HG03159 (cell line): ENCODE results near the gene ARL15.
"Not testable (repeated sequence)": the region's sequence is repeated elsewhere in the genome, so short reads cannot be mapped to it uniquely, and the experiment has no call there.

Experiments used
- ATAC-seq: cut with Tn5 transposase; IDR thresholded peaks from one replicate; pipeline ENCODE4 v1.9.1; 2021; ENCODE audit warnings: mild to moderate bottlenecking, moderate library complexity; ENCODE audit not compliant: unreplicated experiment

Gene ARL15

DNA sequence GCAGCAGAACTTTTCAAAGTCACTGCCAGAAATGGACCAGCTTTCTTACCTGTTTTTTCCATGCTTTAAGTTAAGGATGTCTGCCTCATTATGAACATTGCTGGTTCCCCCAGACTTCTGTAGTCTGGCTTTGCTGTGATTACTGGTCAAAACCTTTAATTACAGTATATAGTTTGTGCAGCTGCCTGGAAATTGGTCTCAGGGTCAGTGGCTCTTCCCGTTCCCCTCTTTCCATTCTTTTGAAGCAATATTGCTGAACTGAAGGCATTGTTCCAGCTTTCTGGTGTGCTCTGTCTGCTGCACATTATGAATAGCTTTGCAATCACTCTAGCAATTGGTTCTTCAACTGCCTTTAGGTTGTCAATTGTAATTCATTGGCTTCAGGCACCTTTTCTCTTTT, 206.5 kb downstream of the ARL15 start:
- no peak for ATAC-seq

DNA sequence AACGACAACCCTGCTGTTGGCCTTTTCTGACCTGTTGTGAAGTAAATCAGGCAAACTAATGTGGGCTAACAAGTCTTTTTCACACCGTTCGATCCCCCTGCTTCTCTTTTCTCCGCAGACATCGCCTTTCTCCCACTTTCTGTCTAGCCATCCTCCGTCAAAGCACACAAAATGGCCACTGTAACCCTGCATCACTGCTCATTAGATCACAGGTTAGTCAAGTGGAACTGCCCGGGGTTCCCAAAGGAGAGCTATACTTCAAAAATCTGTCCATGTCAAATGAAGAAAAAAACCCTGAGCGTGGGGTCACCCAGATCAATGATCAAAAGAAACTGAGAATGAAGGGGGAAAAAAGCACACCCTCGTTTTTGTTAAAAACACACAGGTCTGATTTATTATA, 212.1 kb downstream of the ARL15 start:
- ATAC-seq = no peak

- no peak for ATAC-seq
Measured at GRCh38 chr5:54095969-54096368, 214.4 kb downstream of the ARL15 start.

DNA sequence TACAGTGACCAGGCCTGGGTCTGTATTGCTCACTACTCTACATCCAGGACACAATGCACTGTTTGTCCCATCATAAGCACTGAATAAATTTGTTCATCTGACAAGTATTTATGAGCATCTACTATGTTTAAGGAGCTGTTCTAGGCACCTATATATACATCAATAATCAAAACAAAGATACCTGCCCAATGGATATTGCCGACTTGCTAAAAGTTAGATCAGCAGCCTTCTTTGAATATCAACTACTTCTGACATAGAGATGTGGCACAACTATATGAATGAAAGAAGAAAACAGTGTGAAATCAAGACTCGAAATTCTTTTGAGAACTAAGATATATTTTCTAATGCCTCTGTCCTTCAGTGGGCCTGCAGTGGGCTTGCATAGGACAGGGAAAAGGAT, 215.7 kb downstream of the ARL15 start:
- ATAC-seq = no peak

- no peak for ATAC-seq
Measured at GRCh38 chr5:54093861-54094260, 216.5 kb downstream of the ARL15 start.

- ATAC-seq = no peak
Measured at GRCh38 chr5:54093081-54093492, 217.3 kb downstream of the ARL15 start.

DNA sequence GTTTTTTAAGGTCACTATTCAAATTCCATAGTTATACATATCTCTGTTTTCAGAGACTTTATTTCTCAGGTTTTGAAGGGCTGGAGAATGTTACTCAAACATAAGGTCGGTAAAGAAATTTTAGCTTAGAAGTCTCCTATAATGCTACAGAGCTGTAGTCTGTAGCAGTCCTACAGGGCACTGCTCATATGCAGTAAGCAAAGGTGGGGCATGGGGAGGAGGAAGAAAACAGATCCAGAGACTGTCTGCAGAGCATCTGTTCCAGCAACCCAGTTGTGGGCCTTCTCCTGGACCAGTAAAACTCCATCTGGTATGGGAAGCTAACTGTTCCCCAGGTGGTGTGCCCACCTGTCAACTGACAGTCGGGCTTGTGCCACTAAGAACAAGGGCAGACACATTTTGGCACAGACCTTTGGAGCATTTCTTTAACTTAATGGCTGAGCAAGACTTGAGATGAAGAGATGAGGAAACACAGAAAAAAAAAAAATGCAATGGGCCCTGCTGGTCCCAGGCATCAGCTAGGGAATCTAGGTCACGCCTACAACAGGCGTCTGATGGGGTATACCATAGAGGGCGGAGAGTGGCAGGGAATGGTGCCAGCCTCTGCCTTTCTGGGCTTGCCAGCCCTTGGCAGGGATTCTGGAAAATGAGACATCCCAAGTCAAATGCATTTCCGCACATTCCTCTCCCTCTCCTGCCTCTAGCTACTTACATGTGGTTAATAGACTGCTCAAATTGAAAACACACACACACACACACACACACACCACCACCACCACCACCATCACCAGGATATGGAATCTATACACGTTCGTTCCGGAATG, 218.9 kb downstream of the ARL15 start:
- ATAC-seq = no peak

DNA sequence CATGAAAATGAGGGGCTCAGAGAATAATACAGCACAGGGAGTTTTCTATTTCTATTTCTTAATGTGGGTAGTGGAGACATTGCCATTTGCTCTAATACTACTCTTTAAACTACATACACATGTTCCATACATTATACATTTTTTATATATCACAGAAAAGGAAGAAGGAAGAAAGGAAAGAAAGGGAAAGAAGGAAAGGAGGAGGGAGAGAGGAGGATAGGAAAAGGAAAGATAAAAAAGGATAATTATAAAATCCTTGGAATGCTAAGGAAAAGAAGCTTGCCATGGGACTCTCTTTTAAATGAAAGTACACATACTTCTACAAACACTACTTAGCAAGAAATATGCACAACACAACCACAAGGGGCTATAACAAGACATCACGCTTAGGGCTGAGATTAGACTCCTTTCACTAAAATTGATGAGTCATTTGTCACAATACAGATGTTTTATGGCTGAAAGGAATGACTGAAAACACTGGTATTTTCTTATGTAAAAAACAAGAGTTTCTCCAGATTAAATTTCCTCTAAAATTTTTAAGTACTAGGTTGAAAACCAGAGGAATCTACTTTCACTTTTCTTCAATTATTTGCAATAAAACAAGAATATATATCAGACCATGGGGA, 219.8 kb downstream of the ARL15 start:
- ATAC-seq = no peak

GRCh38 chr5:54088081-54088480, 222.3 kb downstream of the ARL15 start:
- no peak for ATAC-seq

DNA sequence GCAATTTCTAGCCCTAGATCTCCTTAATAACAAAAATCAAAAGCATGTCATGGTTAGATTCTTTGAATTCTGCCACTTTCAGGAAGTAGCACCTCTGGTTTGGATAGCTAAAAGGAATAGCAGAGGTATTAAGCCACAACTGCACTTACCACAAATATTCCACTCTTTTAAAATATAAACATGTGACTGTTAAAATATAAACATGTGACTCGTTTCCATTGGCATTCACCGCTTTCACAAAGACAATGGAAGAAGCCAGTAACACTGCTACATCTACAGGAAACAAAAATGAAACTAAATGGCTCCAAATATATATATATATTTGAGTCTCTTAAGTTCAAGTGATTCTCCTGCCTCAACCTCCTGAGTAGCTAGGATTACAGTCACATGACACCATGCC, 222.9 kb downstream of the ARL15 start:
- ATAC-seq = no peak

DNA sequence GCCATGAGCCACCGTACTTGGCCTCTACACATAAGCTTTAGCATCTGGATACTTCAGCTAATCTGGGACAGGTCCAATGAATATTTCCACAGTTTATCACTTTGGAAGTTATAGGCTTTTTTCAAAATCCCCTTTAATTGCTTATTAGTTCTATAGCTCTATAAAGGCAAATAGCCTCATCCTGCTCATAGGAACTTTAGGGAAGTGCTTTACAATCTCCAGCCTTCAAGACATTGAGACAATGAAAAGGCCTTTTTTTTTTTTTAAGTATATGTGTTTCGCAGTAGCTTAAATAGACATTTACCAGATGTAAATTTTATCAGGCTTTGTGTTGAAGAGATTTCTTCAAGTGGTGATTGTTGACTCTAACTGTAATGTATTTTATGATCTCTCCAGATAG, 224.2 kb downstream of the ARL15 start:
- ATAC-seq = no peak

- ATAC-seq = no peak
Measured at GRCh38 chr5:54084696-54085095, 225.7 kb downstream of the ARL15 start.

DNA sequence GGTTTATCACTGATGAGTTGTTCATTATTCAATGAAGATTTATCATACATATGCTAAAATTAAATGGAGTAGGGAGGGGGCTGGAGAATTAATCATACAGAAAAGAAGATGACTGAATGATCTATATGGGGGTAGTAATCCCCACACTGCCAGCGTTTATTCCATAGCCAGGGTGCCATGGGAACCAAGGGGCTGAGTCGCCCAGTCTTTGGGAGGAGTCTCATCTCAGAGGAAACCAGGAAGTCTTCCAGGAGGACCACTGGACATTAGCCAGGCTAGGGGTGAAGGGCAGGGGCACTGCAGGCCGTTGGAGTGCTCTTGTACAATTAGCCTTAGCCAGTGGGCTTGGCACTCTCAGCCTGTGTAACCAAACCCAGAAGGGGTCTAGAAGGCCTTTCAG, 226.5 kb downstream of the ARL15 start:
- no peak for ATAC-seq

DNA sequence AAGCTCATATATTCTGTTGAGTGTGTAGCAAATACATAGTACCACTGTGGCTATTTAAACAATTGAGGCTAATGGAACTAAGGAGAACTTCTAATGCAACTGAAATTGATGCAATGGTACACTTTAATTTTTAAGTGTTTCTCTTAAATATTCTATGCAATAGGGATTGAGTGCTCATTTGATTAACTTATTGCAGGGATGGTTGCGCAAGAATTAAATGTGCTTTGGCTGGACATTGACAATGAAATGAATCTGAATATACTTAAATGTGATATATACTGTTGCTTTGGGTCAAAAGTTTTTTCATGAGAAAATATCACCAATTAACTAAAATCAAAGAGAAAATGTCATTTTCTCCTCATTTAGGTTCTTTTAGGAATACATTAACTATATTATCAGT, 227.1 kb downstream of the ARL15 start:
- no peak for ATAC-seq

GRCh38 chr5:54081415-54081814, 229.0 kb downstream of the ARL15 start:
- ATAC-seq = no peak

DNA sequence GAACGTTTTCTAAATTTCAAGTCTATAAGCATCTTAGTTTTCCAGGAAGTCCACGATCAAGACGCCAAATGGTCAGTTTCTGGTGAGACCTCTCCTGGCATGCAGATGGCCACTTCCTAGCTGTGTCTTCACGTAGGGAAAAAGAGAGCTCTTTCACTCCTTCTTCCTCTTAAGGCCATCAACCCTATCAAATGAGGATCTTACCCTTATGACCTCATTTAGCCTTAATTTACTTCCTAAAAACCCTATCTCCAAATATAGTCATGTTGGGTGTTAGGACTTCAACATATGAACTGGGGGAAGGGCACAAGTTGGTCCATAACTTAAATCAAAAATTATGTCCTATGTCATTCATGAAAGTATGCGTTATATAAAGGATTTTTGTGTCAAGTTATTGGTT, 229.5 kb downstream of the ARL15 start:
- ATAC-seq = no peak

DNA sequence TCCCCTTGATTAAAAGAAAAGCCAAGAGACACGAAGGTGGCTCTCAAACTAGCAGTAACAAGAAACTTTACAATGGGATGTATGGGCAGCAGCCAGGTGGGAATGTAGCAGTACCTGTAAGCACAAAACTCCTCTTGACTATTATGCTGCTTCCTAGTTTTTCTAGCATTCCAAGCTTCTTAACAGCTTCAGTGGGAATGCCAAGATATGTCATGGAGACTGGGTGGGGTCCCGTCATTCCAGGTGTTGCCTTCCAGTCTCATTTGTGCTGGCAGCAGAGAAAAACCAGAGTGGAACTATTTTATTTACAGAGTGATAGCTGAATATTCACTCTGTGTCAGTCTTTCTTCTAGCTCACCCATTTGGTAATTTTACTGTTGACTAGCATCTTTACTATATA, 236.6 kb downstream of the ARL15 start:
- ATAC-seq = no peak

DNA sequence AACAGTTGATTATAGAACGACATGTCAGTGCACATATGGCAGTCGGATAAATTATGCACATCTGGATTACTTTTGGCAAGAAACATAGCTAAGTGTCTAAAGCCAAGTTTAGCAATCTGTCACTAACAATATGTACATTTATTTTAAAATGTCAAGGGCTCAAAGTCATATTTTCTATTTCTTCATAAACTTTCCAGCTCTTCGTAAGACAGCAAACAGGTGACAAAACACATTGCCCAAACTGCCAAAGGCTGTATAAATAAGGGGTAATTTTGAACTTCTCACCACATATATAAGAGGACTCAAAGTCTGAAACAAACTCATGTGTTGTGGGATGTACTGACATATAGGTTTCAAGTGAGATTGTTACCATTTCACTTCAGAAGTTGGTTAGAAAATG, 237.2 kb downstream of the ARL15 start:
- ATAC-seq = no peak

DNA sequence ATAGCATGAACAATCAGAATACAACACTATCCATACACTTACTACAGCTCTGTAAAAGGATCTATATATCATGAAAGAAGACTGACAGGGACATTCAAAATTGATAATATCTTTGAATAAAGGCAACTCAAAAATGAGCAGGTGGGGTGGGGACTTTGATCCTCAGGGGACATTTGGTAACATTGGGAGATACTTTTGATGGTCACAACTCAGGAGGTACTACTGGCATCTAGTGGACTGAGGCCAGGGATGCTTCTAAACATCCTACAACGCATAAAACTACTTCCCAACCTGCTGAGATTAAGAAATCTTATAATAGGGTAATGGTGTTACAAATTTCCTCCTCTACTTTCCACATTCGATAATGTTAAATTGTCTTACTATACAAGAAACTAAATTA, 243.9 kb downstream of the ARL15 start:
- no peak for ATAC-seq

DNA sequence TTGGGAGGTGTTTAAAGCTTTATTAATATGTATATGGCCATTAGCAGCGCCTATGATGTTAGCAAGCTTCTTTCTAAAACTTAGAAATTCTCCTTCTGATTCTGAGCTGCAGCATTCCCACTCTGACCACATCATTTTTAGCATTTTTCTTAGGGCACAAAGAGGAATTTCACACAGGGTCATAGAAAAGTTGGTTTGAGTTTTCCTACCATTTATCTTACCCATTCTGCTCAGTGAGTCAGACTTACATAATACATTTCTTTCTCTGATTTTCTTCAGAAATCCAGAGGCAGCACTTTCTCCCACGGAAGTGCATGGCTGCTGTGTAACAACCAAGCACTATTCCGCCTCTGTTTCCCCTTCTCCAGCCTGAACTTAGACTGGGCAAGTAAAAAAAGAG, 246.6 kb downstream of the ARL15 start:
- no peak for ATAC-seq

GRCh38 chr5:54062958-54063357, 247.4 kb downstream of the ARL15 start:
- no peak for ATAC-seq

GRCh38 chr5:54060919-54061318, 249.5 kb downstream of the ARL15 start:
- ATAC-seq = not testable (repeated sequence)

GRCh38 chr5:54049963-54050362, 260.4 kb downstream of the ARL15 start:
- ATAC-seq = no peak
